Measurements from ENCODE around the gene PAX4.

PAX4 gene

DNA sequence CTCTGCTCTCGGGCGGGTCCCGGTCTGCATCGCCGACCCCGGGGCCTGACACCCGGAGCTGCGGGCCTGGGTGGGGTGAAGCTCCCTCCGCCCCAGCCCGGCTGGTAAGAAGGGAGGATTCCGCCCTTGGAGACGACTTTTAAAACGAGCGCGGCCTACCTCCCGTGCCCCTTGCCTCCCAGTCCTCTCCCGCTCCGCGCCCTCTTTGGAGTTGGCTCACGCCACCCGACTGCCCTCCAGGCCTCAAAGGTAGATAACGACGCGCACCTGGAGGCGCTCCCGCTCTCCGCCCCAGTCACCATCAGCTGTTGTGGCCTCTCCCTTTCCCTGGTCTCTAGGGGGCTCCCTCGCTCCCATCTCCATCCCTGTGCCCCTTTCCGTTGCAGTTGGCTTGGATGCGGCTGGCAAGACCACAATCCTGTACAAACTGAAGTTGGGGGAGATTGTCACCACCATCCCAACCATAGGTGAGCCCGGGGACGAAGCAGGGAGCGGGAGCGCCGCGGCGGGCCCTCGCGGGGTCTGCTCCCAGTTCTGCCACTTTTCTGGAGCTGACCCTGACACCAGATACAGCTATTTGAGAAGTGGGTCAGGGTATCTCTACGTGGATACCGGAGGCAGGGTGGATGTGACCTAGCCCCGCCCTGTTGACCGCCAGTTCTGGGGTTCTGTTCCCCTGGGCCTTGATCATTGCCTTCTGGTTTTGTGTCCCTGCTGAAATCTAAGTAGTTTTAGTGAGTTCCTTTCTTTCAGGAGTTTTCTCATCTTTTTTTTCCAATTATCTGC lies 29.1 kb downstream of the PAX4 start:
- peak; percentile 65 for TF ChIP-seq CTCF (IDR thresholded peaks at IDR 0.05; ENCODE audit: extremely low read depth, insufficient read depth, missing control alignments)
- peak; percentile 65 for DNase-seq (ENCODE audit: low spot score)
- in situ Hi-C loops (cut with MboI; ENCODE audit: low pct_unique_long_range_greater_than_20kb, low sequenced_read_pairs, unreplicated experiment), result no loop called here

DNA sequence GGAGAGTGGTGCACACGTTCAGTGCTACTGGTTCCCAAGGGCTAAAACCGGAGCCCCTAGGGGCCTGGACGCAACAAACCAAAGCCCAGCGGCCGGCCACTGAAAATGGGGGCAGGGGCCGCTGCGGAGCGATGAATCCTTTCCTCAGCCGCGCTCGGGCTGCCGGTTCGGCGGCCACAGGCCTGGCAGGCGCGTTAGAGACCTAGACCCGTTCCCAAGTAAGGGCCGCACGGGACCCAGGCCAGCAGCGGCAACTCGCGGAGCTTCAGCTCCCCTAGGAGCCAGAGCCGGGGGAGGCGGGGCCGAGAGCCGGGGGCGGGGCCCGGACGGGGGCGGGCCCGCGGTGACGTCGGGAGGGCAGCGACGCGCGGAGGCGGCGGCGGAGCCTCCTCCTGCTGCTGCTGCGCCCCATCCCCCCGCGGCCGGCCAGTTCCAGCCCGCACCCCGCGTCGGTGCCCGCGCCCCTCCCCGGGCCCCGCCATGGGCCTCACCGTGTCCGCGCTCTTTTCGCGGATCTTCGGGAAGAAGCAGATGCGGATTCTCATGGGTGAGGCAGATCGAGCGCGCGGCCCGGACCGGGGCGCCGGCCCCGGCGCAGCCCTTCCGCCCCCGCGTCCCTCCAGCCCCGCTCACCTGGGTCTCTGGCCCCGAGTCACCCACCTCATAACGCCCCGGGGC lies 29.8 kb downstream of the PAX4 start, which contains the start of gene ARF5:
TSS of gene ARF5 (plus strand) at position 393 of the 678 bp plus-strand sequence. CDS start at position 481, 88 bp downstream.
- no peak for TF ChIP-seq CTCF (IDR thresholded peaks at IDR 0.05; ENCODE audit: extremely low read depth, insufficient read depth, missing control alignments)
- in situ Hi-C loops (cut with MboI; ENCODE audit: low pct_unique_long_range_greater_than_20kb, low sequenced_read_pairs, unreplicated experiment), result no loop called here
- DNase-seq (ENCODE audit: low spot score), result peak; percentile 98

DNA sequence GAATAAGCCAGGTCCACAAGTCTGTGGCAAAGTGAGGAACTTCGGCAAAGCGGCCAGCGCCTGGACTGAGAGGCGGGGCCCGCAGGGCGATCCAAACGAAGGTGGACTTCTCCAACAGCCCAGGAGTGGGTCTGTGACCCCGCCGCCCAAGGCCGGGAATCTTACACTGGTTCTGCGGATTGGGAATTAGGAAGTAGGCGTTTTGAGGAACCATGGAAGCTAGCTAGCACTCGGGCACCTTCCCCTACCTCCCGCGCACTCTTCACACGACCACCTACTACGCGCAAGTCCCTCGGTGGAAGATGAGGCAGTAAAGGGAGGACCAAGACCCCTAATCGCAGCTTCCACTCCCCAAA lies 30.3 kb downstream of the PAX4 start:
- in situ Hi-C loops (cut with MboI; ENCODE audit: low pct_unique_long_range_greater_than_20kb, low sequenced_read_pairs, unreplicated experiment), result no loop called here
- DNase-seq (ENCODE audit: low spot score), result no peak
- no peak for TF ChIP-seq CTCF (IDR thresholded peaks at IDR 0.05; ENCODE audit: extremely low read depth, insufficient read depth, missing control alignments)

GRCh38 chr7:127586346-127586745 lies 31.6 kb downstream of the PAX4 start:
- no peak for TF ChIP-seq CTCF (IDR thresholded peaks at IDR 0.05; ENCODE audit: extremely low read depth, insufficient read depth, missing control alignments)
- in situ Hi-C loops (cut with MboI; ENCODE audit: low pct_unique_long_range_greater_than_20kb, low sequenced_read_pairs, unreplicated experiment), result no loop called here
- DNase-seq (ENCODE audit: low spot score), result no peak

GRCh38 chr7:127585044-127585953 lies 32.6 kb downstream of the PAX4 start, which contains the start of gene GCC1:
GCC1 (minus strand) TSS chr7:127585596; CDS start chr7:127585182, 414 bp downstream.
- TF ChIP-seq CTCF (IDR thresholded peaks at IDR 0.05; ENCODE audit: extremely low read depth, insufficient read depth, missing control alignments), result no peak
- peak; percentile 95 for DNase-seq (ENCODE audit: low spot score)
- in situ Hi-C loops (cut with MboI; ENCODE audit: low pct_unique_long_range_greater_than_20kb, low sequenced_read_pairs, unreplicated experiment), result no loop called here

- in situ Hi-C loops (cut with MboI; ENCODE audit: low pct_unique_long_range_greater_than_20kb, low sequenced_read_pairs, unreplicated experiment), result no loop called here
- no peak for DNase-seq (ENCODE audit: low spot score)
- no peak for TF ChIP-seq CTCF (IDR thresholded peaks at IDR 0.05; ENCODE audit: extremely low read depth, insufficient read depth, missing control alignments)
These were observed 33.3 kb downstream of the PAX4 start for GRCh38 chr7:127584648-127585043.
